Stimulated activated CD4-positive, alpha-beta T cell treated with anti-CD3 and anti-CD28 coated beads, Interleukin-15, amount 100 ng/mL, for 48 hours (primary cell): ENCODE data around the gene ANOS1.
"Not testable (repeated sequence)": the region's sequence is repeated elsewhere in the genome, so short reads cannot be mapped to it uniquely, and the experiment has no call there.

ENCODE experiments used
- DNase-seq, 2 donors: peaks; one replicate each; pipeline ENCODE4 v3.0.0-alpha.2; 2020; ENCODE audit warnings: low read depth in 2 of 2

ANOS1 gene

DNA sequence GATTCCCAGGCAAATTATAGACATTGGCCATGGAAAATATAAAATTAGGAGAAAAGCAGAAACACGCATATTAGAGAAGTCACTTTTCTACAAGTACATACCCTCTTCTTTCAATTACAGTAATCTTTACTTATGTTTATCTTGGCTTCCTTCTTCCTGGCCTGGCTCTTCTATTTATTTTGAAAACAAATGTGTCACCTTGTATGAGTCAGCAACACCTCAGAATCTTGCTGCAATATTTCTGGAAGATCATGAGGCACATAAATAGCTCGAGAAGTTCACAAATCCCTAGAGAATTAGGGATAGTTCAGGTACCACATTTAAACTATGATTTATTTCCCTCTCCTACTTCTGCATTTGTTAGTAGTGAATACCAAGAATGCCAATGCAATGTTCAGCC lies 124.6 kb downstream of the ANOS1 start:
- no peak for DNase-seq

DNA sequence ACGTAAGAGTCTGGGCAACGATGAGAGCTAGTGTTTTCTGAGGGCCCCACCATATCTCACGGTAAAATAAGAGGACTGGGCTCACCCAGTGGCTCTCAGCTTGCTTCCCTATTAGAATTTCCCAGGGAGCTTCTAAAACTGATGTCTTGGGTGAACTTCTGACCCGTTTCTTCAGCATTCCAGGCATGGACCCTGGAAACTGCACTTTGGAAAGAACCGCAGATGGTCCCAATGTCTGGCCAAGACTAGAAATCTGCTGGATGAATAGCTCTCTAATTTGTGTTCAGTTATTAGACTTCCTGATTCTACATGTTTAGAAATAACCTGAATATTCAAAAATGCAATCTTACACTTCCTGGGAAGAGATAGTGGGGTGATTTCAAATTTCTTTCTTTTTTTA lies 127.8 kb downstream of the ANOS1 start:
- no peak for DNase-seq

DNA sequence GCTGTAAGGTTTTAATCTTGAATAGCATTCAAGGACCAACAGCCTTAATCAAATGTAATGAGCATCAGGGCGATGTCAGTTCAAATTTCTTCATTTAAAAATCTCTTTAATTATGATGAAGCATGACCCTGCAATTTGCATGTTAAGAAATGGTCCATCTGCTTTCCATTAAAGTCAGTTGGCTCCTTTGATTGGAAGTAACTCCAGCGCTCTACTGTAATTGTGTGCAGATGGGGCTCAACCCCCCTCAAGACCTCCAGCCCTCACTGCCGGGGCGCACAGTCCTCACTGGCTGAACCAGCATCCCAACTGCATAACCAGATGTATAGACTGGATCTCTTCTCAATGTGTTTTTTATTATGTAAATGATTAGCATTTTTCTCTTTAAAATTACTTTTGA lies 140.4 kb downstream of the ANOS1 start:
- DNase-seq = no peak

DNA sequence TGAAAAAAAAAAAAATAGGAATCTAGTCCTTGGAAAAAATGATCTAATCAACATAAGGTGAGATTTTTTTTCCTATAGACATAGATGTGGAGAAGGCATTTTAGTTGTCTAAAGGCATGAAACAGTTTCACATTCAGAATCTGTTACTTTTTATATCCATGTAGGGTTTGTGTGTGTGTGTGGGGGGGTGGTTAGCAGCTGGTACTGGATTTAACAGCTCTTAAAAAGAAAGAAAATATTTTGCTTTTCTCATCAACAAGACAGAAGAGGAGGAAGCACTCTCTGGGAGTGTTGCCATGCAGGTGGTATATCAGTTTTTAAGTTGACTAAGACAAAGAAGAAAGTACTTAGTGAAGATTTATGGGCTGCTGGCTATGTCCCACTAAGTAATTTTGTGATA lies 145.0 kb downstream of the ANOS1 start:
- no peak for DNase-seq

DNA sequence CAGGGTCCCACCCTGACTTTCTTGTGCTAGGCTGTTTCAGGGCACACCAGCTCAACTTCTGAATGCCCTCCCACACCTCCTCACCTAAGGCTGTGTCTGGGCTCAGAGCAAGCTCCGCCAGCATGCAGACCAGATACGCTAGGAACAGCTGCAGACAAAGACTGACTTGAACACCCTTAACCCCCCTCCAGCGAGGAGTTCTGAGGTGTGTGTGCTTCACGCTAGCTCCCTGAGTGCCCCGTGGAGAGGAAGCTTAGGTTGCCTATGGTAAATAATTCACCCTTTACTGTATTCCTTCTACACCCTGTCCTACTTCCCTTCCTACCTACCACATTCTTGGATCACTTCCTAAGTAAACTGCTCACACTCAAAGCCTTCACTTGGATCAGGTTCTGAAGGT lies 152.3 kb downstream of the ANOS1 start:
- no peak for DNase-seq

DNA sequence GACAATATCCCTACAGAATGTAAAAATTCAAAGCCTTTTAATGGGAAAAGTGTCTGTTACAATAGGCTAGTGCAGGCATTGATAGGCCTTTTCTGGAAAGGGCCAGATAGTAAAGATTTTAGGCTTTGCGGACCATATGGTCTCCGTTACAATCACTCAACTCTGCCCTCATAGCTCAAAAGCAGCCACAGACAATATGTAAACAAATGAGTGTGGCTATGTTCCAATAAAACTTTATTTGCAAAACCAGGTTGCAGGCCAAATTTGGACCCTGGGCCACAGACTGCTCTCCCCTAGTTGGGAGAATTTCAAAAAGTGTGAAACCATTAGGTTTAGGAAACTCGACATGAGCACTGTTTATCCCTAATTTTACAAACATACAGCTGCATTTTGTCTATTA lies 155.1 kb downstream of the ANOS1 start:
- DNase-seq = no peak

DNA sequence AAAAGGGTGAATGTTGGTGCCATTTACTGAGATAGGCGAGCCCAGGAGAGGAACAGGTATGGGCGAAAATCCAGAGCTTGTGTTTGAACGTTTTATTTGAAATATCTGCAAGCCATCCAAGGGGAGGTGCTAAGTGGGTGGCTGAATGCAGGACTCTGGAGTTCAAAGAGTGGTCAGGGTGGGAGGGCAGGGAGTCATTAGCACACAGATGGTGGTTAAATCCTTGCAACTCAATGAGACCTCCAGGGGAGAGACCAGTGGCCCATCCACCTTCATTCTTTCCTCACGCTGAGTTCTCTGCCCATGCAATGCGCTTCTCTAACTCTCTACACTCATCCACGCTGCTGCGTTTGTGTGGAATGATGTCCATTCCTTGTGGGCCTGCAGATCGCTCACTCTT lies 166.2 kb downstream of the ANOS1 start:
- no peak for DNase-seq

DNA sequence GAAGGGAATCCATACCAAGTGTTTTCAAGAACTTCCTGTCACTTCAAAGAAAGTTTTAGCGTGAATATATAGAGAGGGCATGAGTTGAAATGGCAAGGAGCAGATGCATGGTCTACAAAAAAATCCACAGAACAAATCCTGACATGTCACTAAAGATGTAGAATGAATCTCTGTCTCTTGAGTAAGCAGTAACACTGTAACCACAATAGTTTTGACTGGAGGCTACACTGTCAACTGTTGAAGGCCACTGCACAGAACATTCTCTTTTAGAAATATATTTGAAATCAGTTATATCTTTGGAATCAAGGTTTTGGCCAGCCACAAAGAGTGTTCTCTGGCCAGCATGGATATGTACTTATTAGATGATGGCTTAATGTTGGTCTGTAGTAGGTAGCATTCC lies 183.5 kb downstream of the ANOS1 start:
- no peak for DNase-seq

DNA sequence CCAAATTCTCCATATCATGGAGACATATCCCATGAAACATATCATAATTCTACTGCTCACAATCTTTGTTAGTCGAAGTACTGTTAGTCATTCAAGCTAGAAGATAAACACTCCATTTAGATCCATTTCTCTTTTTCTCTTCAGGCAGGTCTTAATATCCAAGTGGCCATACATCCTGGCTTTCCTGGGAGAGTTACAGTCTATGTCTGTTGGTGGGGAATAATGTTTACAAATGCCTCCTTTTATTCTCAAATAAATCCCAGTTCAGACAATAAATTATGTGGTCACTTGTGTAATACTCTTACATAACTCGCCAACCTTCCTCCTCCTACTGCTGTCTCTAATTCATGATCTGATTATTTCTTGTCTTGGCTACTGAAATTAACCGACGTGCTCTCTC lies 185.2 kb downstream of the ANOS1 start:
- DNase-seq = no peak

DNA sequence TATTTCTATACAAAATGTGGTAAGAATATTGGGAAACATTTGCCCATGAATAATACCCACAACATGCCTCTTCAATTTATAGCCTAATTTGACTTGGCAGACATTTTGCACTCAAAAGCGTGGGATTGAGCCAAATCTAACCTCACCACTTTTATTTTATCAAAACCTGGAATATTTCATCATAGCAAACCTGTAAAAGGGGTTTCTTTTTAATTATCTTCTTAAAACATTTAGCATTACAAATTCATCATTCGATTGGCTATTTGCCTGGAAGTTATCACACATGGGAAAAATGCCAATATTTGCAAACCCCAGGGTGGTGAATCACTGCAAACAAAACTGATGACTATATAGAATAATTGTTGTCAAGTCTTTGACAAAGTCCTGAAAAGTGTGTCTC lies 211.1 kb downstream of the ANOS1 start:
- no peak for DNase-seq

DNA sequence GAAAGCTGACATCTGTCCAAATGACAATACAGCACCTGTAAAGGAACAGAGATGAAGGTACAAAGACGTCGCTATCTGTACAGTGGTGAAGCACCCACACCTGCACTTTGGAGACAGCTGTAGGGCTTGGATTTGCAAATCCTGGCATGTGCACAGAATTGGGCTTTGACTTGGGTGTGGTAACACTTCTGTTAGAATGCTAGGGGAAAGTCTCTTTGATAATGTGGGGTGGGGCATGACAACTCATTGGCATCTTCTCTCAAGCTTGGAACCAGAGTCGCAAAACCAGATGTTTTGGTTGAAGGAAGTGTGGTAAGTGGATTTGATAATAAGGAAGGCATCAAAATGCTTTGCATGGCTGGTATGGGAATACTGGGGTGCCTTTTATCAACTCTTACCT lies 211.8 kb downstream of the ANOS1 start:
- DNase-seq = no peak

DNA sequence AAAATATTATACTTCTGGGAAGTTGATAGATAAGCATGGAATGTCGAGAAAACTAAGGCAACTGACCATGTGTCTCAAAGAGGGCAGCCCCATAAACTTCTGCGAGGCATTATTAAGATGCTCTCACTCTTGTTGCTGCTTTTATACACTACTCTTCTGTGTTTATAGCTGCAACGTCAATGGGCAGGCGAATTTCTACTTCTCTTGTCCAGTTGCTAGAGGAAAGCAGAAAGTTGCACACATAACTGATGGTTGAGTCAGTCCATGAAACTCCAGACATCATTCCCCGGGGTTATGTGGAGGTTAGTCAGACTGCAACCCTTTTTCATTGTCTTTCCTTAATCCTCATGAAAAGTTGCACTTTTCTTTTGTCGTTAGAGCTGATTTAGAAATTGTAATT lies 227.5 kb downstream of the ANOS1 start:
- DNase-seq = no peak

DNA sequence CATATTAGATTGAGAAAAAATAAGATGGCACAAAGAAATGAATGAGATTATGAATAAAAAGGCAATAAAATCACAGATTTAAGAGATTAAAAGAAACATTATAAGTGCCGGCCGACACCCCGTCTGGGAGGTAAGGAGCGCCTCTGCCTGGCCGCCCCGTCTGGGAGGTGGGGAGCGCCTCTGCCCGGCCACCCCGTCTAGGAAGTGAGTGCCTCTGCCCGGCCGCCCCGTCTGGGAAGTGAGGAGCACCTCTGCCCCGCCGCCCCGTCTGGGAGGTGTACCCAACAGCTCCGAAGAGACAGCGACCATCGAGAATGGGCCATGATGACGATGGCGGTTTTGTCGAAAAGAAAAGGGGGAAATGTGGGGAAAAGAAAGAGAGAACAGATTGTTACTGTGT lies 229.8 kb downstream of the ANOS1 start:
- DNase-seq = not testable (repeated sequence)

DNA sequence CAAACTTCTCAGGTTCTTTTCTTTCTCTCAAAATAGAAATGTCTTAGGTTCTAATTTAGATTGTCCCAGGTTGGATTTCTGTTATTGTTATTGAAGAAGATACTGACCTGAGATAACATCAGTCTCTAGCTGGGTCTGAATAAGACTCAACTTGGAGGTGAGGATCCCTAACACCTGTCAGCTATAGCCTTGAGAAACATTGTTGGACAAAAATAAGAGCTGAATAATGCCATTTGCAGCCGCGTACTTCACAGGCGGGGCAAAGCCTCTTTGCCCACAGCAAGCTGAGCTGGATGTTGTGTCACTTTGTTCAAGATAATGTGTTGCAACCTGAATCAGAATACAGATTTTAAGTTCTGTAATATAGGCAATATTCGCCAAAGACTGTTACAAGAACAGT lies 231.7 kb downstream of the ANOS1 start:
- no peak for DNase-seq

DNA sequence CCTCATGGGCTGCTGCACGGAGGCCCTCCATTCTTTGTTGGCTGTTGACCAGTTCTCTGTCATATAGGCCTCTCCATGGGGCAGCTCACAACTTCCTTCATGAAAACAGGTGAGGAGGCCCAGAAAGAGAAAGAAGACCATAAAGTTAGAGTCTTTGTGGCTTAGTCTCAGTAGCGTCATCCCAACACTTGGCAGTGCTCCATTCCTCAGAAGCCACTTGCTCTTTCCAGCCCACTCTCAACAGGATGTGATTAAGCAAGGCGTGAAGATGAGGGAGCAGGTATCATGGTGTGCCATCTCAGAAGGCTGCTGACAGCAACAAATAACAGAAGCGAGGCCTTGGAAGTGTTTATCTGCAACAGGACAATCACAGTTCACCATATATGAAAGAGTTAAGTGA lies 236.9 kb downstream of the ANOS1 start:
- not testable (repeated sequence) for DNase-seq

DNA sequence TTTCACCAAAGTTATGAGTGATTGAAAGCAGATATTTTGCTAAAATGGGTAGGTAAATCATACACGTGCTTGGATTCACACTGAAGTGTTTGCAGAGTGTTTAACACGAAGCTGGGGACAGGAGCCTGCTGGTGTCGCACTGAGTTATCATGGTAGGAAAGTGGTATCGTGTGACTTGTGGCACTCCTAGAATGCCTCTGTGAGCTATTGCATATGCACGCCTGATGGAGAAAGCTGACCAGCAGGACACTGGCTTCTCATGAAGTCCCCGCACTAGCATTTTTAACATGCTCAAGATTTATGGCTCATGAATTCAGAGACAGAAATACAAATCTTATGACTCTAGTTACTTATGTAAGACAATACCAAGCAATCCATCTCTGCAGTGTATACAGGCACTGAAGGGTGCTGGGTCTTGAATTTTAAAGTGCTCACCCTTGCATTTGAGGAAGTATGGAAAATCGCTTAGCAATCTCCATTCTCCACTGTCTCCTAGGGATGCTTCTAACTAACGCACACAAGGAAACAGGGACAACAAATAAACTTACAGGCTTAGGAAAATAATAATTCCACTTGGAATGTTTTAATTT lies 247.5 kb downstream of the ANOS1 start:
- no peak for DNase-seq
